CD4-positive, alpha-beta T cell (primary cell): ENCODE data around the gene ATP10A. TPM values are rescaled to one million over a fixed set of nuclear protein-coding genes. Genes with fewer than 3 reads are reported as not detected.

Experiments used
- ATAC-seq: fragments of 200-7000 bp; cut with Tn5 transposase; one replicate; pipeline ENCODE4 v1.10.0; 2022; ENCODE audit warnings: mild to moderate bottlenecking; ENCODE audit not compliant: poor library complexity
- CTCF ChIA-PET: fragments of 350-600 bp; sonication (Branson Sonifier 250); formaldehyde crosslinking; loops from one replicate; lab custom pipeline; 2021; ENCODE audit warnings: antibody characterized with exemption, inconsistent platforms; lab: Charles Lee
- POLR2A ChIA-PET: fragments of 350-600 bp; sonication (Branson Sonifier 250); formaldehyde crosslinking; loops from one replicate; lab custom pipeline; 2021; ENCODE audit warnings: antibody characterized with exemption, inconsistent platforms; lab: Charles Lee
- DNase-seq, 14 experiments: peaks; one replicate each; pipeline ENCODE4 v3.0.0-alpha.2; 2013 to 2020; ENCODE audit warnings: mixed read lengths in 2 of 14
- H3K27ac ChIP-seq, 2 donors: one replicate each; pipeline versions ENCODE4 v1.5.1 to v1.7.0; 2013; ENCODE audit warnings: low read length in 2 of 2, low read depth in 1 of 2, mild to moderate bottlenecking in 1 of 2
- H3K27me3 ChIP-seq, 2 experiments: 1 replicate in 1 of 2; 2 replicates in 1 of 2; pipeline versions ENCODE4 v1.6.1 to v1.7.0; 2013; ENCODE audit warnings: low read length in 2 of 2, control low read depth in 1 of 2, mild to moderate bottlenecking in 1 of 2, moderate library complexity in 1 of 2; ENCODE audit not compliant: insufficient read depth in 2 of 2, control insufficient read depth in 1 of 2
- H3K36me3 ChIP-seq: one replicate; pipeline ENCODE4 v1.6.1; 2013; ENCODE audit warnings: low read length, control low read depth; ENCODE audit not compliant: insufficient read depth
- H3K4me1 ChIP-seq: one replicate; pipeline ENCODE4 v1.6.1; 2013; ENCODE audit warnings: low read length, control low read depth; ENCODE audit not compliant: insufficient read depth
- H3K4me3 ChIP-seq: one replicate; pipeline ENCODE4 v1.5.1; 2013; ENCODE audit warnings: mild to moderate bottlenecking, low read length, moderate library complexity
- H3K9me3 ChIP-seq, 2 experiments: 1 replicate in 1 of 2; 2 replicates in 1 of 2; pipeline versions ENCODE4 v1.6.1 to v1.7.0; 2013; ENCODE audit warnings: low read length in 2 of 2, mild to moderate bottlenecking in 2 of 2, control low read depth in 1 of 2, moderate library complexity in 1 of 2; ENCODE audit not compliant: control insufficient read depth in 1 of 2, insufficient read depth in 1 of 2
- H3K27ac Mint-ChIP-seq: one replicate; pipeline ENCODE4 v1.8.0; 2020; ENCODE audit warnings: mixed read lengths
- H3K27me3 Mint-ChIP-seq: one replicate; pipeline ENCODE4 v1.8.0; 2021; ENCODE audit warnings: mixed read lengths
- H3K36me3 Mint-ChIP-seq: one replicate; pipeline ENCODE4 v1.8.0; 2021; ENCODE audit warnings: low read depth, mixed read lengths
- H3K4me1 Mint-ChIP-seq: one replicate; pipeline ENCODE4 v1.8.0; 2021; ENCODE audit warnings: low read depth, mixed read lengths
- H3K4me3 Mint-ChIP-seq: one replicate; pipeline ENCODE4 v1.8.0; 2020; ENCODE audit warnings: mild to moderate bottlenecking, mixed read lengths
- H3K9me3 Mint-ChIP-seq: one replicate; pipeline ENCODE4 v1.8.0; 2020; ENCODE audit warnings: mixed read lengths
- CTCF ChIP-seq: fragments of 200-600 bp; IDR thresholded peaks from one replicate; pipeline ENCODE4 v1.8.0; 2022; ENCODE audit warnings: antibody characterized with exemption, mild to moderate bottlenecking
- intact Hi-C, 2 experiments: fragments of 100-400 bp; cut with DNase I in 1 of 2; cut with micrococcal nuclease in 1 of 2; formaldehyde crosslinking; loops; one replicate each; pipeline versions ENCODE4 v1.15.1 to v1.9.0; 2023 to 2025; cut with DNase I, micrococcal nuclease
- total RNA-seq, 174 experiments: library from RNA in 2 of 174; stranded (reverse) in 2 of 174; gene quantifications; one replicate each; pipeline ENCODE4 v1.2.3 and lab custom pipeline; 2021 to 2026

Gene ATP10A
- total RNA-seq, 2 experiments from 2014 or later = 30.0 to 30.4 TPM

- H3K27me3 ChIP-seq = peaks cover 17 to 38% of the 10 kb centered on the region in 2 experiments
- no peak overlapping the region for H3K27ac Mint-ChIP-seq
- H3K4me1 Mint-ChIP-seq = peaks cover 5% of the 10 kb centered on the region
- no peaks in the 10 kb centered on the region for H3K36me3 Mint-ChIP-seq
- no peak overlapping the region for H3K4me3 ChIP-seq
- no peak overlapping the region for H3K27ac ChIP-seq
- no peaks in the 10 kb centered on the region for H3K36me3 ChIP-seq
- peaks cover 0 to 32% of the 10 kb centered on the region in 2 experiments for H3K9me3 ChIP-seq
- TF ChIP-seq CTCF = no peak
- CTCF ChIA-PET = no interaction called here
- no peak for ATAC-seq
- POLR2A ChIA-PET = no interaction called here
- no peak for DNase-seq
- peaks cover 3% of the 10 kb centered on the region for H3K9me3 Mint-ChIP-seq
- no peak overlapping the region for H3K4me3 Mint-ChIP-seq
- intact Hi-C loops = no loop called here
- H3K4me1 ChIP-seq = no peaks in the 10 kb centered on the region
- peaks cover 54% of the 10 kb centered on the region for H3K27me3 Mint-ChIP-seq
Measured at GRCh38 chr15:25668901-25669300, 194.2 kb downstream of the ATP10A start.

GRCh38 chr15:25668236-25668795, 194.8 kb downstream of the ATP10A start:
- H3K4me3 Mint-ChIP-seq = no peak overlapping the region
- DNase-seq (no peak), ATAC-seq (no peak)
- Histone ChIP-seq H3K36me3 (no peaks in the 10 kb centered on the region), H3K27me3 (peaks cover 17 to 38% of the 10 kb centered on the region in 2 experiments), H3K9me3 (peaks cover 0 to 26% of the 10 kb centered on the region in 2 experiments), H3K27ac (no peak overlapping the region), H3K4me1 (no peaks in the 10 kb centered on the region), H3K4me3 (no peak overlapping the region)
- intact Hi-C loops = no loop called here
- no peaks in the 10 kb centered on the region for H3K36me3 Mint-ChIP-seq
- ChIA-PET CTCF (no interaction called here), POLR2A (interaction anchor here (0.7 kb wide), 1 partner anchor 11 kb away, joined by 4 read pairs; no protein-coding TSS in a partner anchor)
- peaks cover 5% of the 10 kb centered on the region for H3K4me1 Mint-ChIP-seq
- no peak overlapping the region for H3K27ac Mint-ChIP-seq
- H3K27me3 Mint-ChIP-seq = peaks cover 54% of the 10 kb centered on the region
- TF ChIP-seq CTCF = no peak
- peaks cover 3% of the 10 kb centered on the region for H3K9me3 Mint-ChIP-seq

- DNase-seq = no peak
- H3K27me3 ChIP-seq = peaks cover 17 to 38% of the 10 kb centered on the region in 2 experiments
- peaks cover 0 to 21% of the 10 kb centered on the region in 2 experiments for H3K9me3 ChIP-seq
- Mint-ChIP-seq H3K27ac (no peak overlapping the region), H3K4me3 (no peak overlapping the region), H3K4me1 (peaks cover 5% of the 10 kb centered on the region), H3K9me3 (peaks cover 3% of the 10 kb centered on the region), H3K36me3 (no peaks in the 10 kb centered on the region), H3K27me3 (peaks cover 54% of the 10 kb centered on the region)
- no peak for ATAC-seq
- ChIA-PET POLR2A (interaction anchor here (0.7 kb wide), 1 partner anchor 11 kb away, joined by 4 read pairs; no protein-coding TSS in a partner anchor), CTCF (no interaction called here)
- no peak for TF ChIP-seq CTCF
- H3K4me1 ChIP-seq = no peaks in the 10 kb centered on the region
- intact Hi-C loops = no loop called here
- H3K36me3 ChIP-seq = no peaks in the 10 kb centered on the region
- no peak overlapping the region for H3K27ac ChIP-seq
- no peak overlapping the region for H3K4me3 ChIP-seq
Measured at GRCh38 chr15:25667829-25668228, 195.3 kb downstream of the ATP10A start.
